GM20431 (cell line): ENCODE results near the gene SLC22A2.

Experiments used
- in situ Hi-C: fragments of 300-500 bp; cut with MseI, MboI; formaldehyde crosslinking; loops from one replicate; pipeline ENCODE4 v1.15.0; 2020; ENCODE audit warnings: low sequenced_read_pairs; ENCODE audit not compliant: unreplicated experiment

Gene SLC22A2

DNA sequence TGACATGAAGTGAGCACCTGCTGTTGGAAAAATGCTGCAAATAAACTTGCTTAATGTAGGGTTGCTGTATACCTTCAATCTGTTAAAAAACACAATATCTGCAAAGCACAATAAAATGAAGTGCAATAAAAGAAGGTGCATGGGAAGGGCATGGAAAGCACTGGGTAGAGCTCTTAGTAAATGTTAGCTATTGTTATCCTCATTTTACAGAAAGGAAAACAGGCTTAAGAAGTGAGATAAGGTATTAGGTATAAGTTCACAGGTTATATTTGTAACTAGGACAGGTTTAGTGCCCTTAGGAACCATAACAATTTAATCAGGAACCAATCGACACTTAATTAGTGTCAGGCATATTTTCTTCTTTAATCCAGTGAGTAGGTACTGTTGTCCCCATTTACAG lies 36.7 kb downstream of the SLC22A2 start:
- in situ Hi-C loops = no loop called here

- in situ Hi-C loops = no loop called here
These were observed 37.2 kb downstream of the SLC22A2 start for GRCh38 chr6:160221423-160221822.

- in situ Hi-C loops = no loop called here
These were observed 39.8 kb downstream of the SLC22A2 start for GRCh38 chr6:160218810-160219209.

GRCh38 chr6:160217863-160218262 lies 40.8 kb downstream of the SLC22A2 start:
- in situ Hi-C loops = no loop called here

DNA sequence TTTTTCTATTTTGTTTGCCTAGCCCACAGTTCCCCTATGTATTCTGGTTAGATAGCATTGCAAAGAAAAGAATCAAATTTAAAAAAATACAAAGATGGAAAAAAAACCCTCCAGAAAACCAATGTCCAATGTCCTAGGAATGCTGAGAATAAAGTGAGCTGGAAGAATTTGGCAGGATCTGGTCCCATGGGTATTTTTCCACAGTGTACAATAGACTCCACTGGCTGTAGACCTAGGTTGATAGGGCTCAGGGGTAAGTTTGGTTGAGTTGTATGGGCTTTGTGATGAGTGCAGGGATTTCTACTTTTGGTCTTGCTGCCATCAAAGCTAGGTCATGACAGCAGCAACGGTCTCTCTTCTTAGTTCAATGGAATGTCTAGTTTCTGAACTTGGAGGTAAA lies 41.5 kb downstream of the SLC22A2 start:
- in situ Hi-C loops = no loop called here

DNA sequence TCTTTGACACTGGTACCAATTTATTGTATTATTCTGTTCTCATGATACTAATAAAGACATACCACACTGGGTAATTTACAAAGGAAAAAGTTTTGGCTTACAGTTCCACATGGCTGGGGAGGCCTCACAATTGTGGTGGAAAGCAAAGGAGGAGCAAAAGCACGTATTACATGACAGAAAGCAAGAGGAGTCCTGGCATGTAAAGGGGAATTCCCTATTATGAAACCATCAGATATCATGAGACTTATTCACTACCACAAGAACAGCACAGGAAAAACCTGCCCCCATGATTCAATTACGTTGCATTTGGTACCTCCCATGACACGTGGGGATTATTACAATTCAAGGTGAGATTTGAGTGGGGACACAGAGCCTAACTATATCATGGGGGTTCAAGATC lies 43.4 kb downstream of the SLC22A2 start:
- in situ Hi-C loops = no loop called here

GRCh38 chr6:160207618-160208017 lies 51.0 kb downstream of the SLC22A2 start:
- in situ Hi-C loops = no loop called here

DNA sequence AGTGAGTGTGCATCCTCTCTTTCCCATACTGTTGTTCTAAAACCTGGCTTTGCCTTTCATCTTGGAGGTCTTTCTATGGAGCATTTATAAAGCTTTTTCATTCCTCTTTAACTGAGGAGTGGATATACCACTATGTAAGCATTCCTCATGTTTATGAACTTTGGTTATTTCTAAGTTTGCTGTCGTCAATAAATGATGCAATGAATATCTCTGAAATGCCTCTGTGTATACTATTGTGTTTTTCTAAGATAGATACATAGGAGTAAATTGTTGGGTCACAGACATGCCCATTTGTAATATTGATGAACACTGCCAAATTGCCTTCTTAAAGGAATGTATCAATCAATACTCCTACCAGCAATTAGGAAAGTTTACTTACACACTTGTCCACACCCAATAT lies 53.9 kb downstream of the SLC22A2 start:
- in situ Hi-C loops = no loop called here

DNA sequence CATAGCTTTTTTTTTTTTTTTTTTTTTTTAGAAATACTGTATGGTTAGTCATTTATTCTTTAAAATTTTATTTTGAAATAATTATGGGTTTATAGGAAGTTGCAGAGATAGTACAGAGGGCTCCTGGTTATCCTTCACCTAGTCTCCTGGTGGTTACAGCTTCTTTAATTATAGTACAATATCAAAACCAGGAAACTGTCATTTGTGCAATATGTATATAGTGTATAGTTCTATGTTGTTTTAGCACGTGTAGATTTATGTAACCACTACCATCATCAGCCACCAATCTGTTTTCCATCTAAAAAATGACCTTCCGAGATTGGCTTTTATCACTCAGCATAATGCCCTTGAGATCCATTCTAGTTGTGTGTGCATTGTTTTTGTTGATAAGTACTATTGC lies 54.7 kb downstream of the SLC22A2 start:
- in situ Hi-C loops = no loop called here

DNA sequence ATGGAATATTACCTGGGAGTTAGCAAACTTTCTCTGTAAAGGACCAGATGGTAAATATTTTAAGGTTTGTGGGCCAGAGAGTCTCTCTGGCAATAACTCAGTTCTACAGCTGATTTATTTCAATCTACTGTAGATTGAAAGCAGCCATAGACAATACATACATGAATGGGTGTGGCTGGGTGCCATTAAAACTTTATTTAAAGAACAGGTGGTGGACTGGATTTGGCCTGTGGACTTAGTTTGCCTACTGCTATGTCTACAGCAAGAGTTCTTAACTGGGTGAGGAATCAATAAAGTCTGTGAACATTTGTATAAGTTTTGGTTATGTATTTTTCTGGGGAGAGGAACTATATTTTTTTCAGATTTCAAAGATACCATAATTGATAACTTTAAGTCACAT lies 55.1 kb downstream of the SLC22A2 start:
- in situ Hi-C loops = no loop called here

DNA sequence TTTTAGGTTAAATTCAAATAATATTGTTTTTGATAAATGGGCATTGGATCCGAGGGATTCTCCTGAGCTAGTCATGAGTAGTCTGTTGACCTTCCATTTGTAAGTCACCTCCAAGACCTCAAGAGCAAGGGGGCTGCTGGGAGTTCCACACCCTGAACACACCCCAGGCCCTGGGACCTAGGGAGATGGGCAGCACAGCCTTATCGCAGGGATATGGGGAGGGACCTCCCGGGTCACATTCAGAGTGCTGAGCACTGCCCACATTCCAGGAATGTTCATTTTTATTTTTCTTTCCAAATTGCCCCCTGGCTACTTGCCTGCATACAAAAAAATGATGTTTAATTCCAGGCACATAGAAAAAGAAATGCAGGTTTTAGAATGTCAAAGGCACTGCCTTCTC lies 55.5 kb downstream of the SLC22A2 start:
- in situ Hi-C loops = no loop called here

DNA sequence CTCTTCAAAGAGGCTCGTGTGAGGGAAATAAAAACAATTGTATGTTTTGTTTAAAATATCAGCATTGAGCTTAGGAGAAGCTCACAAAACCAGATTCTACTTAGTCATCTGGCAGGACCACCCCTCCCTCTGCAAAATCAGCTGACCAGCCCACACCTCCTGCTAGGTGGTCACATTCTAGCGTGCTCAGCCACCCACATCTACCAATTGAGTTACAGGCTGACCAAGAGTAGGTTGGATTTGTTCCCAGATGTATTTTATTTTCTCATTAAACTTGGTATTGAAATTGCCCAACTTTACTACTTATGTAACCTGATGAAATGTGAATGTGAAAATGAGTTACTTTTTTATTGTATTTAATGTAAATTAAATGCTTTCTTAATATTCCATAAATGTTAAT lies 56.2 kb downstream of the SLC22A2 start:
- in situ Hi-C loops = no loop called here

GRCh38 chr6:160201061-160201460 lies 57.6 kb downstream of the SLC22A2 start:
- in situ Hi-C loops = no loop called here

GRCh38 chr6:160198606-160199211 lies 59.9 kb downstream of the SLC22A2 start:
- in situ Hi-C loops = no loop called here

- in situ Hi-C loops = no loop called here
These were observed 61.0 kb downstream of the SLC22A2 start for GRCh38 chr6:160197662-160198061.

DNA sequence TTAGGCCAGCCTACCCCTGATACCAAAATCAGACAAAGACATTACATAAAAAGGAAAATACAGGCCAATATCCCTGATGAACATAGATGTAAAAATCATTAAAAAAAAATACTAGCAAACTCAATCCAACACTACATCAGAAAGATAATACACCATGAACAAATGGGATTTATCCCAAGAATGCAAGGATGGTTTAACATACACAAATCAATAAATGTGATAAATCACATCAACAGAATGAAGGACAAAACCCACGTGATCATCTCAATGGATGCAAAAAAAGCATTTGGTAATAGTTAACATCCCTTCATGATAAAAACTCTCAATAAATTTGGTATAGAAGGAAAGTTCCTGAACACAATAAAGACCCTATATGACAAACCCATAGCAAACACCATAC lies 63.8 kb downstream of the SLC22A2 start:
- in situ Hi-C loops = no loop called here

DNA sequence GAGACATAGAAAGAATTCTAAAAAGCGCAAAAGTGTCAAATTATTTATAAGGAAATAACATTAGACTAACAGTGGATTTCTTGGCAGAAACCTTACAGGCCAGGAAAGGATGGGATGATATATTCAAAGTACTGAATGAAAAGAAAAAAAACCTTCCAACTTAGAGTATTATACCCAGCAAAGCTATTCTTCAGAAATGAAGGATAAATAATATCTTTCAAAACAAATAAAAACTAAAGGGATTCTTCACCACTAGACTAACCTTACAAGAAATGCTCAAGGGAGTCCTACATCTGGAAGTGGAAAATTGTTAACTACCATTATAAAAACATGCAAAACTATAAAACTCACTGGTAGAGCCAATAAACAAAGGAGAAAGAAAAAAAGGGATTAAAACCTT lies 65.8 kb downstream of the SLC22A2 start:
- in situ Hi-C loops = no loop called here

DNA sequence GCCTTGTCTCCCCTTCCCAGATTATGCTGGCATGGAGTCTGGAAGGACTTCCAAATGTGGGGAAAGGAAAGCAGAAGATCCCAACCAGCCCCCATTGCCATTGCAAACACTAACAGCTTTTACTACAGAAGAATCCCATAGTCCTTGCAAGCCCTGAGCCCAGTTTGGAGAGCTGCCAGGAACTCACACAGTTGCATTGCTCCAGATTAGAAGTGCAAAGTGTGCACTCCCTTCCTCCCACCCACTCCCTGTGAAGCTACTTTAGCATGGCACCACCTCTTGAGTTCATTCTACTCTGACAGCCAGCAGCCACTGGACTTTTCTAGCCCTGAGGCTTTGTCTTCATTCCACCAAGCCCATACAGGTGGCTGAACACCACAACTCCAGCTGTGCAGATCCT lies 67.6 kb downstream of the SLC22A2 start:
- in situ Hi-C loops = no loop called here

GRCh38 chr6:160190081-160190480 lies 68.5 kb downstream of the SLC22A2 start:
- in situ Hi-C loops = no loop called here

DNA sequence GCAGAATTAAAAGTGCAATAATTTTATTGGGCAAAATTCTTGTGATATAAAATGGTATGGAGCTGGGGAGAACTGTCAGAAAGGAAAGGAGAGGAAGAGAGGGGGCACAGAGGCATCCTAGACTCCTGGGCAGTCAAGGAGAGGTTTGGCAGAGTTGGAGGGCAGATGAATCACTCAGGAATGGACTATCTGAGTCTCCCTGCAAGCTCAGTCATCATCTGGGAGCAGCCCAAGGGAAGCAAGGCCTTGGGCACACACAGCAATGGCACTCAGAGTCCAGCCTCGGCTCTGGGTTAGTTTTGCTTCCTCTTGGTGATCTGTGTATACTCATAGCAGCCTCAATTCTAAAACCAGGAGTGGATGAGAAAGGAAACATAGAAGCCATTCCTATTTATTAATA lies 69.8 kb downstream of the SLC22A2 start:
- in situ Hi-C loops = no loop called here

- in situ Hi-C loops = no loop called here
These were observed 77.9 kb downstream of the SLC22A2 start for GRCh38 chr6:160180706-160181105.

GRCh38 chr6:160178271-160178670 lies 80.3 kb downstream of the SLC22A2 start:
- in situ Hi-C loops = no loop called here

GRCh38 chr6:160177220-160177619 lies 81.4 kb downstream of the SLC22A2 start:
- in situ Hi-C loops = no loop called here
